ENCODE data around the gene INPPL1.

Gene INPPL1

GRCh38 chr11:72220696-72221363 lies 3.7 kb upstream of the INPPL1 start:
- peak; percentile 47 for DNase-seq

GRCh38 chr11:72221386-72222075 lies 3.0 kb upstream of the INPPL1 start:
- DNase-seq = peak; percentile 52

GRCh38 chr11:72222106-72222891 lies 2.3 kb upstream of the INPPL1 start:
- DNase-seq = peak; percentile 49

GRCh38 chr11:72222907-72223614 lies 1.5 kb upstream of the INPPL1 start:
- DNase-seq = peak; percentile 93

GRCh38 chr11:72223615-72224563 lies 678 bp upstream of the INPPL1 start:
- peak; percentile 83 for DNase-seq

GRCh38 chr11:72225411-72225951 lies 914 bp downstream of the INPPL1 start:
- peak; percentile 71 for DNase-seq

- DNase-seq = no peak
Measured at GRCh38 chr11:72226701-72227100, 2.1 kb downstream of the INPPL1 start.

GRCh38 chr11:72227316-72228228 lies 3.0 kb downstream of the INPPL1 start:
- DNase-seq = no peak

- DNase-seq = no peak
Measured at GRCh38 chr11:72228229-72228843, 3.8 kb downstream of the INPPL1 start.

GRCh38 chr11:72228844-72229231 lies 4.3 kb downstream of the INPPL1 start:
- no peak for DNase-seq

- DNase-seq = no peak
Measured at GRCh38 chr11:72229336-72229924, 4.9 kb downstream of the INPPL1 start.

- peak; percentile 49 for DNase-seq
Measured at GRCh38 chr11:72229925-72230763, 5.6 kb downstream of the INPPL1 start.

GRCh38 chr11:72230764-72231365 lies 6.3 kb downstream of the INPPL1 start:
- DNase-seq = peak; percentile 33

GRCh38 chr11:72231396-72232259 lies 7.1 kb downstream of the INPPL1 start:
- DNase-seq = no peak

- no peak for DNase-seq
Measured at GRCh38 chr11:72232260-72233055, 7.9 kb downstream of the INPPL1 start.

- peak; percentile 42 for DNase-seq
Measured at GRCh38 chr11:72233056-72233772, 8.6 kb downstream of the INPPL1 start.

Data from activated CD8-positive, alpha-beta memory T cell treated with anti-CD3 and anti-CD28 coated beads, Interleukin-2, amount 50 U/mL, for 48 hours (primary cell).